Measurements from ENCODE around the gene POLR1D.
"Not testable (repeated sequence)": the region's sequence is repeated elsewhere in the genome, so short reads cannot be mapped to it uniquely, and the experiment has no call there.

The POLR1D gene

GRCh38 chr13:27617881-27618321 lies 3.8 kb upstream of the POLR1D start:
- DNase-seq (ENCODE audit: low spot score), result no peak

- DNase-seq (ENCODE audit: low spot score), result peak; percentile 34
Measured at GRCh38 chr13:27619093-27619727, 2.5 kb upstream of the POLR1D start.

GRCh38 chr13:27619728-27620376 lies 1.8 kb upstream of the POLR1D start:
- peak; percentile 70 for DNase-seq (ENCODE audit: low spot score)

GRCh38 chr13:27620377-27621115 lies 1.1 kb upstream of the POLR1D start, which contains the start of gene LNX2:
Gene LNX2, minus strand, starts transcription at chr13:27620529. Its CDS starts 38,826 bp downstream, at chr13:27581703.
- DNase-seq (ENCODE audit: low spot score), result peak; percentile 99

GRCh38 chr13:27621116-27621365 lies 651 bp upstream of the POLR1D start:
- peak; percentile 5 for DNase-seq (ENCODE audit: low spot score)

- DNase-seq (ENCODE audit: low spot score), result peak; percentile 21
Measured at GRCh38 chr13:27622102-27622820, 569 bp downstream of the POLR1D start.

- no peak for DNase-seq (ENCODE audit: low spot score)
Measured at GRCh38 chr13:27622881-27623280, 1.2 kb downstream of the POLR1D start.

GRCh38 chr13:27624071-27624470 lies 2.4 kb downstream of the POLR1D start:
- DNase-seq (ENCODE audit: low spot score), result no peak

- DNase-seq (ENCODE audit: low spot score), result no peak
Measured at GRCh38 chr13:27625839-27626238, 4.1 kb downstream of the POLR1D start.

GRCh38 chr13:27627380-27627779 lies 5.7 kb downstream of the POLR1D start:
- DNase-seq (ENCODE audit: low spot score), result no peak

- no peak for DNase-seq (ENCODE audit: low spot score)
Measured at GRCh38 chr13:27628081-27628480, 6.4 kb downstream of the POLR1D start.

- DNase-seq (ENCODE audit: low spot score), result not testable (repeated sequence)
Measured at GRCh38 chr13:27628766-27629165, 7.1 kb downstream of the POLR1D start.

GRCh38 chr13:27631156-27631555 lies 9.5 kb downstream of the POLR1D start:
- no peak for DNase-seq (ENCODE audit: low spot score)

- no peak for DNase-seq (ENCODE audit: low spot score)
Measured at GRCh38 chr13:27631665-27632064, 10.0 kb downstream of the POLR1D start.

- DNase-seq (ENCODE audit: low spot score), result no peak
Measured at GRCh38 chr13:27632214-27632613, 10.5 kb downstream of the POLR1D start.

GRCh38 chr13:27632648-27633047 lies 11.0 kb downstream of the POLR1D start:
- no peak for DNase-seq (ENCODE audit: low spot score)

- no peak for DNase-seq (ENCODE audit: low spot score)
Measured at GRCh38 chr13:27634231-27634630, 12.5 kb downstream of the POLR1D start.

- DNase-seq (ENCODE audit: low spot score), result no peak
Measured at GRCh38 chr13:27634791-27635190, 13.1 kb downstream of the POLR1D start.

GRCh38 chr13:27635266-27635665 lies 13.6 kb downstream of the POLR1D start:
- DNase-seq (ENCODE audit: low spot score), result no peak

GRCh38 chr13:27636589-27637288 lies 15.0 kb downstream of the POLR1D start:
- no peak for DNase-seq (ENCODE audit: low spot score)

- DNase-seq (ENCODE audit: low spot score), result no peak
Measured at GRCh38 chr13:27637289-27637626, 15.6 kb downstream of the POLR1D start.

GRCh38 chr13:27638001-27638400 lies 16.3 kb downstream of the POLR1D start:
- no peak for DNase-seq (ENCODE audit: low spot score)

All from GM03348 (cell line).